ENCODE results near the gene NSG1.
"Not testable (repeated sequence)": the region's sequence is repeated elsewhere in the genome, so short reads cannot be mapped to it uniquely, and the experiment has no call there.

The NSG1 gene, protein sequence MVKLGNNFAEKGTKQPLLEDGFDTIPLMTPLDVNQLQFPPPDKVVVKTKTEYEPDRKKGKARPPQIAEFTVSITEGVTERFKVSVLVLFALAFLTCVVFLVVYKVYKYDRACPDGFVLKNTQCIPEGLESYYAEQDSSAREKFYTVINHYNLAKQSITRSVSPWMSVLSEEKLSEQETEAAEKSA

DNA sequence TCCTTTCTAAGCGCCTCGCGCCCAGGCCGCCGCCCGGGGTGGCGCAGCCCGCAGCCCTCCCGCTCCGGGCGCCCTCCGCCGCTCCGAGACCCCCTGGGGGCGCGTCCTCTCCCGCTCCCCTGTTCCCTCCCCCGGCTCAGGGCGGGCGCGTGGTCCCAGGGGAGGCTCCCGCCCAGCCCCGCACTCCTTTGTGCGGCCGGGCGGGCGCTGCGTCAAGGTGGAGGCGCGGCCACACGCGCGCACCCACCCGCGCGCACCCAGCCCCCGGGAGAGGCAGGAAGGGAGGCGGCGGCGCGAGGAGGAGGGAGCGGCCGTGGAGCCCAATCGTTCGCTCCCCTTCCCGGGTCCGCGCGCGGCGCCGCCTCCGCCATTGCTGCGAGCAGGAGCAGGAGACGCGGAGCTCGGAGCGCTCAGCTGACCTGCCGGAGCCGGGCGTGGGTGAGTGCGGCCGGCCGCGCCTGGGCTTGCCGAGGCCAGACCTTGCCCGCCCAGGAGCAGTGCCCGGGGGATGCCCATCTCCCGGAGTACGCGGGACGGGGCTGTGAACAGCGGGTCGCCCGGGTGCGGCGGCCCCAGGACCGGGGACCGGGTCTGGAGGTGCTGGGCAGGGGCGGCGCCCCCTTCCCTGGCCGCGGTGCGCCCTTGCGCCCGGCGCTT, at the start of gene NSG1:
Gene NSG1 (plus strand): TSS at position 367 of the 657 bp plus-strand sequence. CDS start 528 bp downstream, outside the sequence.
- peak in 1 of 3 donors; percentile 42 for DNase-seq (ENCODE audit: low read depth in 2 of 3, low spot score in 1 of 3)

GRCh38 chr4:4338210-4339001, 48.5 kb upstream of the NSG1 start:
- DNase-seq (ENCODE audit: low read depth in 2 of 3, low spot score in 1 of 3): no peak

DNA sequence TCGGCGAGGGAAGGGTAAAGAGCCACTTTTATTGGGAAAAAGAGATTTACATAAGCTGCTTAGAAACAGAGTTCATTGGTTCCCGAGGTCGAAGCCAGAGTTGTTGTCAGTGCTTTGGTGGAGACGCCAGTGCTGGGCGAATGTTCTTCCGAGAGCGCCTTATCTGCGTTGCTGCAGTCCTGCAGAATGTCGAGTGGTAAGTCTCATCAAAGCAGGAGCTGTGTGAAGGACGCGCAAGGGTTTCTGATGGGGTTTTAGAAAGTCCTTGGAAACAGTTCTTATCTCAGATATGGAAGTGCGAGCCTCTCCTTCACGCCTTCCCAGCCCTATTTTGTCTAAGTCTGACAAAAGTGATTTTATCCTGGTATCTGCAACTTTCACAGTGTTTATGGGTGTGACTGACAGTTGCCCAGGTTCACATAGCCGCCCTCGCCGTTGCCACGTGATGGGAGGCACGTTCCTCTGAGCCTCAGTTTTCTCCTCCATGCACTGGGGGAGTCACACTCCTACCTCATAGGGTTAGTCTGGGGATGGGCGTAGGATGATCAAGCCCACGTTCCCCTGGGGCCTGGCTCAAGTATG, 47.3 kb upstream of the NSG1 start:
- no peak for DNase-seq (ENCODE audit: low read depth in 2 of 3, low spot score in 1 of 3)

- no peak for DNase-seq (ENCODE audit: low read depth in 2 of 3, low spot score in 1 of 3)
Observed at GRCh38 chr4:4341861-4342650, 44.8 kb upstream of the NSG1 start.

DNA sequence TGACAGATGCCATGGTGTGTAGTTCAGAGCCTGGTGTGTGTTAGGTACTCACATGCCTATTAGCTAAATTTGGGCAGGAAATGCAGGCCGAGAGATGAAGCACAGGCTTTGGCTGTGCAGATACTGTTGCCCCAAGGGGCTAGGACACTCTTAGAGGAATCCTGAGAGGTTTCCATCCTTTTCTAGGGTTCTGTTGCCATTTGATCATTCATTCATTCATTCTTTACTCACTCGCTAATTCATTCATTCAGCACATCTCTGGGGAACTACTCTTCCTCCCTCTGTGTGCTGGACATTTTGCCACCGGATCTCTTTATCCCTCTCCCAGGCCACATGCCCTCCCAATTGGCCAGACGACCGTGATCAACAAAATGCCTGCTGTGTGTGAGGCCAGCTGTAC, 43.9 kb upstream of the NSG1 start:
- no peak for DNase-seq (ENCODE audit: low read depth in 2 of 3, low spot score in 1 of 3)

DNA sequence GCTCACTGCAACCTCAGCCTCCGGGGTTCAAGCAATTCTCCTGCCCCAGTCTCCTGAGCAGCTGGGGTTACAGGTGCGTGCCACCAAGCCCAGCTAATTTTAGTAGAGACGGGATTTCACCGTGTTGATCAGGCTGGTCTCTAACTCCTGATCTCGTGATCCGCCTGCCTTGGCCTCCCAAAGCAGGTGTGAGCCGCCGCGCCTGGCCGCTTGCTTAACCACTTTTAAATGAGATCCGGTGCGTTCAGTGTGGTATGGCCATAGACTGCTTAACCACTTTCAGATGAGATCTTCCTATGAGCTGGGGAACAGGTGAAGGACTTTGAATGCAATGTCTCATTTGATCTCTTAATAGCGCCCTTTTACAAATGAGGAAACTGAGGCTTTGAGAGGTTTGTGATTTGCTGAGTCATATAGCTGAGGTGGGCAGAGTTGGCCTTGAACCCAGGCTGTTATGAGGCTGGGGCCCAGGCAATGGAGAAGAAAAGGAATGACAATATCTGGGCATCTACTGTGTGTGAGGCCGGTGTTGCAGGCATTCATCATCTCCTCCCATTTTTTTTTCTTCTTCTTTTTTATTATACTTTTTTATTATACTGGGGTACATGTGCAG, 41.9 kb upstream of the NSG1 start:
- no peak for DNase-seq (ENCODE audit: low read depth in 2 of 3, low spot score in 1 of 3)

DNA sequence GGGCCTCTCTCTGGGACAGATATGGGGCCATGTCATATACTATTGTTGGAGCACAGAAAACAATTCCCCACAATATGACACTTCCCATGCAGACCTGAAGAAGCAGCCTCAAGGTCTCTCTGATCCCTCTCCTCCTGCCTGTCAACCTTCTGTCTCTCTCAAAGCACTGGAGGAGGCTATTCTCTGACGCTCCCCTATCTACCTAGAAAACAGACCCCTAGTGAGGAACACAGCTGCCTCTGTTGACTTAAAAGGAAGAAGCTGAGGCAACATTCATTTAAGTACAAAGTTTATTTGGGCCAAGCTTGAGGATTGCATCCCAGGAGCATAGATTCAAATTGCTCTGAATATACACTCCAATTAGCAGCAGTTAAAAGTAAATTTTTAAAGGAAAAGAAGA, 39.3 kb upstream of the NSG1 start:
- no peak for DNase-seq (ENCODE audit: low read depth in 2 of 3, low spot score in 1 of 3)

- DNase-seq (ENCODE audit: low read depth in 2 of 3, low spot score in 1 of 3): not testable (repeated sequence)
Observed at GRCh38 chr4:4348585-4348984, 38.3 kb upstream of the NSG1 start.

- no peak for DNase-seq (ENCODE audit: low read depth in 2 of 3, low spot score in 1 of 3)
Observed at GRCh38 chr4:4349867-4350266, 37.0 kb upstream of the NSG1 start.

DNA sequence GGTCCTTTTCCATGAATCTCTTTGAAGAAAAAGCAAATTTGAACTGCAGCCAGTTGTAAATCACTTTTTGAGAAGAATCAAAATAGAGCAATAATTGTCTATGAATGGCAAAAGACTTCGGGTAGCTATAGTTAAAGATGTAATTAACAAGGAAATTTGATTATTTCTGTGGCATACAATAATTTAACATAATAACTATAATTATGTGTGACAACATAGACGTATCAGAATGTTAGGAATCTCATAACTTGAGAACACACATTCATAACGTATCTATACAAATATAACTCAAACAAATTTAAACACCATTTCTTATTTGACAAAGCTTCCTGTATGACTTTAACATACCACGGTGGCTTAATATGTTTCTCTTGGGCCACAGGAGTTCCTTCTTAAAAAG, 36.0 kb upstream of the NSG1 start:
- no peak for DNase-seq (ENCODE audit: low read depth in 2 of 3, low spot score in 1 of 3)

DNA sequence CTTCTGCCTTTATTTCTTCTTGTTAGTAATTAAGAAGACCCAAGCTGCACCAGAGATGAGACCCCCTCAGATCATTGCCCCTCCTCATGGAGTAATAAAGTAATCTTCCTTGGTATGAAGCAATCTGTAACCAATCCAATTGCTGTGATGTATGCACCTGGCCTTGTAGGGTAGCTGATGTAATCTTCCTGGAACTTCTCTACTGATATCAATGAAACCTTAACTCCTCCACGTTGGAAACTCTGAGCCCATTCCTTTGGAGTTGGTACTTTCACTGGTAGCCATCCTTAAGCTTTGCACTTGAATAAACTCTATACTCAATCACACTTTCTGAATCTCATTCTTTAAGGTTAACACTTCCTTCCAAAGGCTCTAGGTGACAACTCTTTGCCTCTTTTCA, 31.6 kb upstream of the NSG1 start:
- DNase-seq (ENCODE audit: low read depth in 2 of 3, low spot score in 1 of 3): no peak

GRCh38 chr4:4356106-4357041, 30.5 kb upstream of the NSG1 start:
- no peak for DNase-seq (ENCODE audit: low read depth in 2 of 3, low spot score in 1 of 3)

DNA sequence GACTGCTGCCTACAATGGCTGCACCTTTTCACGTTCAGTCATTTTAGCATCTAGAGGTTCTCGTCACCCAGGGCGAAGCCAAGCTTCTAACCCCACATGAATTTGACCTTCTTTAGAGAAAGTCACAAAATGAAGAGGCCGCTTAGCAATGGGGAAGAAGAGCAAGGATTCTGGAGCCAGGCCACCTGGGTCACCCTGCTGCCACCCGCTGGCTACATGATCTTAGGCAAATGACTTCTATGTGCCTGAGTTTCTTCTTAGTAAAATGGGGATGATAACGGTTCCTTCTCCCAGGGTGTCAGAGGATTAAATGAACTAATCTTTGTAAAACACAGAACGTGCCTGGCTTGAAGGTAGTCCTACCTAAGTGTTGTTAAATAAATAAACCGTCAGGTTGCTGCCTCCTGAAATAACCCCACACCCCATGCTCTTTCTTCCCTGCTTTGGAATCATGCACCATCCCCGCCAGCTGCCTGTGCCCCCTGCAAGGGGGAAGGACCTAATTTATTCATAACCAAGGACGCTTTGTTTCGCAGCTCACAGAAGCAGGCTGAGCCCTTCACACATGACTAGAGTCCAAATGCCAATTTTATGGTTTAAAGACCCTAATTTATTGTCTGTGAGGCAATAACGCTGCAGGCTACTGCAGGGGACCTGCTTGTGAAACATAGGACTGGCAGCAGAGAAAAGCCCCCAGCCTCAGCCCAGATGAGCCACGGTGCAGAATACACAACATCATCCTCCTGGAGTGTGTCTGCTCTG, 28.6 kb upstream of the NSG1 start:
- DNase-seq (ENCODE audit: low read depth in 2 of 3, low spot score in 1 of 3): no peak

DNA sequence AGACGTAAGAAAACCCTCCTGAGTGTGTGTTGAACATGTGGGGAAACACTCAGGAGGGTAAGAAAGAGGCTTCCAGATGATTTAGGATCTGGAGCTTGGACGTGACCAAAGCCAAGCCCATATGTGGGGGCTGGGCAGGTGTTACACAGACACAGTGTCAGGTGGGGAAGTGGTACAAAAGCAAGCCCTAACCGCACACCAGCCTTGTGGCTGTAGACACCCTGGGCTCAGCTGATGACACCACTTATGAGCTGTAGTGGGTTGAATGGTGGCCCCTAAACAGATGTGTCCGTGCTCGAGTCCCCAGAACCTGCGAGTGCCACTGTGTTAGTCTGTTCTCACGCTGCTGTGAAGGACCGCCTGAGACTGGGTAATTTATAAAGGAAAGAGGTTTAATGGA, 25.0 kb upstream of the NSG1 start:
- no peak for DNase-seq (ENCODE audit: low read depth in 2 of 3, low spot score in 1 of 3)

- no peak for DNase-seq (ENCODE audit: low read depth in 2 of 3, low spot score in 1 of 3)
Observed at GRCh38 chr4:4362991-4363697, 23.8 kb upstream of the NSG1 start.

DNA sequence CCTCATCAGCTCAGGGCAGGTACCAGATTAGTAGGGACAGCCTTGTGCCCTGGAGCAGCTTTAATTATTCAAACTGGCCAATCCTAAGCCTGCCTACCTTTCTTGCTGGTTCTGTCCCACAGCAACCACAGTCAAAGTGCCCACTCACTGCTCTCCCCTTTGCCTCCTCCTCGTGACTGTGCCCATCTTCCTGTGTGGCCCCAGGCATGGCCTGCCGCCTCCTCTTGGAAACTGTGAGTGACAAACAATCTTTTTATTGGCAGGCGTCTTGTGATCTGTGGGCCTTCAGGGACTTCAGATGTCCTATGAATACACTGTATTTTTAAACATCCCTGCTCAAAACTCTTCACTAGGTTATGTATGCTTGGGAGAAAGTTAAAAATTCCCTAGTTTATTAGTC, 22.8 kb upstream of the NSG1 start:
- no peak for DNase-seq (ENCODE audit: low read depth in 2 of 3, low spot score in 1 of 3)

DNA sequence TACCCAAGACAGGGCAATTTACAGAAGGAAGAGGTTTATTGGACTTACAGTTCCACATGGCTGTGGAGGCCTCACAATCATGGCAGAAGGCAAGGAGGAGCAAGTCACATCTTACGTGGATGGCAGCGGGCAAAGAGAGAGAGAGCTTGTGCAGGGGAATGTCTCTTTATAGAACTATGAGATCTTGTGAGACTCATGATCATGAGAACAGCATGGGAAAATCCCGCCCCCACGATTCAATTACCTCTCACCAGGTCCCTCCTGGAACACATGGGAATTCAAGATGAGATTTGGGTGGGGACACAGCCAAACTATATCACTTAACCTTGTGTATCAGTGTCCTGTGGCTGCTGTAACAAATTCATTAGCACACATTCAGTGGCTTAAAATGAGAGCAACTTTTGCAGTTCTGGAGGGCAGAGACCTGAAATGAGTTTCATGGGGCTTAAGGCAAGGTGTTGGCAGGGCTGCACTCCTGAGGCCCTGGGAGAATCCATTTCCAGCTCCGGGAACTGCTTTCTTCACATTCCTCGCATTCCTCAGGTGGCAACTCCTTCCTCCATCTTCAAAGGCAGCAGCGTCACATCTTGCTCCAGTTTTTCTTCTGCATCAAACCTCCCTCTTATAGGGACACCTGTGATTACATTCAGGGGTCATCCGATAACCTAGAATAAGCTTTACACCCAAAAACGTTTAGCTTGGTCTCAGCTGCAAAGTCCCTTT, 22.3 kb upstream of the NSG1 start:
- no peak for DNase-seq (ENCODE audit: low read depth in 2 of 3, low spot score in 1 of 3)

Measured in stimulated activated CD4-positive, alpha-beta T cell treated with anti-CD3 and anti-CD28 coated beads, Interleukin-12 subunit alpha, Interleukin-12 subunit beta, amount 100 ng/mL, for 48 hours (primary cell).